GM19238 (cell line): ENCODE measurements around the gene WDPCP.
"Not testable (repeated sequence)": the region's sequence is repeated elsewhere in the genome, so short reads cannot be mapped to it uniquely, and the experiment has no call there.

Source experiments
- DNase-seq: peaks from one replicate; pipeline ENCODE4 v3.0.0; 2011; ENCODE audit warnings: low spot score; ENCODE audit not compliant: insufficient read length

Gene WDPCP

DNA sequence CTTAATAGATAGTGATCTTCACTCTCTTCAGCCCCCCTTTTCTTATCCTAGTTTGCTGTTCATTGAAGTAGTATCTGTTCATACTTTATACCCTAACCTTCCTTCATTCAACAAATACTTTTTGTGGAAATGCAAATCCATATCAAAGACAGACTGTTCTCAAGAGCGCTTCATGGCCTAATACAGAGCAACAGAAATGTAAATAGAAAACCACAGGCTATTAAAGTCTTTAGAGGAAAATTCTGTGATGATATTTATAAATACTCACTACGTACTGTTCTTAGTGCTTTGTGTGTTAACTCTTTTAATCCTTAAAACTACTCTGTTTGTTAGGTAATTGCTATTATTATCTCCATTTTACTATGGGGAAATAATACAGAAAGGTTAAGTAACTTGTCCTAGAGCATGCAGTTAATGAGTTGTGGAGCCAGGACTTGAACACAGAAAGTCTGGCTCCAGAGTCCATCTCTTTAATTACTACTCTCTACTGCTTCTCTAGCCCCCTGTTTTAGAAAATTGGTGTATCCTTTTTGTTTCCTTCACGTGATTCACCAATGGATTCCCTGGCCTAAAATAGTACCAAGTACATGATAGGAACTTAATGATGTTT is 3.4 kb upstream of the WDPCP start:
- DNase-seq, result no peak

DNA sequence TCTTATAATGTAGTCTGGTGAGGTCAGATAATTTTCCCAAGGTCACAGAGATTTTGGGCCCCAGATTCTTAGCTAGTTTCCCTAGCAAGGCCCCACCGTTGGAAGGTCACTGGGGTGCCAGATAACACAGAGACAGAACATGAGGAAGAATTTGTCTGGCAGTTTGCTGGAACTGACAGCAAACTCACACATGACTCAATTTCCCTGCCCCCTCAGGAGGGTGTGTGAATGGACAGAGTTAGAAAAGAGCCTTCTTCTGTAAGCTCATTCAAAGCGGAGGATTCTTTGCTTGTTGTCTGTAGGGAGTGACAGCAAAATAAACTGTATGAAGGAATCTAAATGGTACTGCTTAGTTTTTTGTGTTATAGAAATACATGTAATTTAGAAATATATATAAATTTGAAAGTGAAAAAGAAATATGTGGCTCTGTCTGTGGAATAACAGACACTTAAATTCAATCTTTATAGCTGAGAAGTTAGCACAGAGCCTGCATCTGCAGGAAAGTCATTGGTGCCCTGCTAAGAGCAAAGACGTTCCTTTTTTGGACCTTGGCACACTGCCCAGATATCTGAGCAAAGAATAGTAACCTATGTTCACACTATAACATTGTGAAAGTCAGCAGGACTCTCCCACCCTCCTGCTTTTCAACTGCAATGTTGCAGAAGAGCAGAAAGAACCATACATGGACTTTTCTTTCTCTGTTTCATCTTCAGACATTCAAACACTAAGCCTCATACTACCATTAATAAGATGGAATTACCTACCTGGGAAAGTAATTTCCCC is 2.5 kb upstream of the WDPCP start:
- DNase-seq, result no peak

DNA sequence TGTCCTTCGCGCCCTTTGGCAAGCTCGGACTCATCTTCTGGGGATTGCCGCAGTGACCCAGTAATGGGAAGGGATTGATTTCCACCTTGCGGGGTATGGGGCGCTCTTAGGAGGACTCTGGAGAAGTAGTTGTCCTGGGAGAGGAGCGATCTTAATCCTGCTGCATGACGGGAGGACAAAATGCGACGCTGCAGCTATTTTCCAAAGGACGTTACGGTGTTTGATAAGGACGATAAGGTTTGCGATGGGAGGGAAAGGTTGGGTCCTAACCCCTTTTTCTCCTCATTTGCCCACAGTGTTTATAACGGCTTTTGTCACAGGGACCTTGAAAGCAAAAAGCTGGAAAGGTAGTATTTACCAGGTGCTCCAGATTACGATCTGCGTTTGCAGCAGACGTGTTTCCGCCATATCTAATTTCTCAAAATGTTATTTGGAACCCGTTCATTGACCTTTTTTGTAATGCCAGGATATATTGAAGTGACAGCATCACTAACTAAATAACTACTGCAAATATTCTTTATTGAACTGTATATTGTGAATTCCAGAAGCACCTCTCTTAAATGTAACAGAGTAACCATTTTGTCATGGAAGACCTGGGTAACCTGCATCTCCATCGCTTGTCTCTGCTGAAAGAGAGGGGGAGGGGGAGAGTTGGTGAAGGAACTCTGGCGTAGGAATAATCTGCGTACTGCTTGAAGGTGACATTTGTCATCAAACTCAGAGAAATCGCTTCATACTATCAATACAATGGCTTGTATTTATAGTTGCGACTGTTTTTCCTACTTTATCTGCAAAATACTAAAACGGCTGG is 1.1 kb upstream of the WDPCP start:
- DNase-seq, result no peak

DNA sequence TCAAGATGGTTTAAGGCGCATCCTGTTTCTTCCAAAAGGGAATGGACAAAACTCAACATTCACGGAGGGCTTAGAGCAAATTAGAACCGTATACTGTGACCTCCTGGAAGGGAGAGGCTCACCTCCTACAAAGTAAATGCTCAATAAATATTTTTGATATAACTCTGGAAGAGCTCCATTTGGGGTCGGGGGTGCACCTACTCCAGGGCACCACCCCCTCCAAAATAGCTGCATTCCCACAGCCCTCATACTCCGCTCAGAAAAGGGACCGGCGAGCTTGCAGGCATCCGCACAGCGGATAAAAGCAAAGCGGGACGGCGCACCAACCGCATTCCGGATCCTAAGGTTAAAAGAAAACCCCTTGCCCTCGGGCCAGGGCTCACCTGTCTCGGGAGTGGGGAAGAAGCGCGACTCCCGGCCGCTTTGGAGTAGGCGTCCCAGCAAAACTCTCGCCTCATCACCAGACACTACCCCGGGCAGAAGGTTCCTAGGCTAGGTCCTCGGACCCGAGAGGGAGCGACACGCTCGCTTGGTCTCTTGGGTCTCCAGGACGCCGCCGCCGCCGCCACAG is 378 bp downstream of the WDPCP start:
- DNase-seq, result no peak

DNA sequence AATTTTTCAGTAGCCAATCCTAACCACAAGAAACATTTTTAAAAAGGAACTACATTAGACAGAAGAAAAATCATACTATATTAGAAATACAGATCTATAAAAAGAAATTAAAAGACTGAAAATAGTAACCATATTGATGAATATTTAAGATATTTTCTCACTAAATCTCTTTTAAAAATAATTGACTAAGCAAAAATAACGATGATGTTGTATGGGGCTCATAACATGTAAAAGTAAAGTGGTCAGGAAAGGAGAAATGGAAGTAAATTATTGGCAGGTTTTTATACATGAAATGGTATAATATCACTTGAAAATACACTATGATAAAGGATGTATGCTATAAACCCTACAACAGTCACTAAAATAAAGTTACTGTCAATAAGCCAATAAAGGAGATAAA is 5.4 kb downstream of the WDPCP start:
- DNase-seq, result no peak

DNA sequence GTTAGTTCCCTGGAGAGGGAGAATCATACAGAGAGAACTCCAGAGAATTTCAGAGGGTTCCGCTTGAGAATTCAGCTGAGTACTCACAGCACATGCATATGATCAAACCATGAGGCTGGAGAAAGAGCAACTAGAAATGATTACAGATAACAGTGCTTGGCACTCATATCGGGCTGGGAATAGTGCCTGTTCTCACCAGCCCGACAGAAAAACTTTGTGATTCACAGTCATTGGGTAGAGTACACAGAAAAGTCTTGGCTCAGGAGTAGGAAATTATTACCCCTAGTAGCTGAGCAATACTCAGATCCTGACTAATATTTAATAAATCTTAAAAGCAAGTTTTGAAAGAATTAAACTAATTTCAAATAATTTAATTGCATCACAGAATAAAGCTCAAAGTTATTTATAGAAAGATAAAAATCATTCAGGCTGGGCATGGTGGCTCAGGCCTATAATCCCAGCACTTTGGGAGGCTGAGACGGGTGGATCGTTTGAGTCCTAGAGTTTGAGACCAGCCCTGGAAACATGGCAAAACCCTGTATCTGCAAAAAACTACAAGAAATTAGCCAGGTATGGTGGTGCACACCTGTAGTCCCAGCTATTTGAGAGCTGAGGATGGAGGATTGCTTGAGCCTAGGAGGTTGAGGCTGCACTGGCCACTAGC is 6.8 kb downstream of the WDPCP start:
- no peak for DNase-seq

DNA sequence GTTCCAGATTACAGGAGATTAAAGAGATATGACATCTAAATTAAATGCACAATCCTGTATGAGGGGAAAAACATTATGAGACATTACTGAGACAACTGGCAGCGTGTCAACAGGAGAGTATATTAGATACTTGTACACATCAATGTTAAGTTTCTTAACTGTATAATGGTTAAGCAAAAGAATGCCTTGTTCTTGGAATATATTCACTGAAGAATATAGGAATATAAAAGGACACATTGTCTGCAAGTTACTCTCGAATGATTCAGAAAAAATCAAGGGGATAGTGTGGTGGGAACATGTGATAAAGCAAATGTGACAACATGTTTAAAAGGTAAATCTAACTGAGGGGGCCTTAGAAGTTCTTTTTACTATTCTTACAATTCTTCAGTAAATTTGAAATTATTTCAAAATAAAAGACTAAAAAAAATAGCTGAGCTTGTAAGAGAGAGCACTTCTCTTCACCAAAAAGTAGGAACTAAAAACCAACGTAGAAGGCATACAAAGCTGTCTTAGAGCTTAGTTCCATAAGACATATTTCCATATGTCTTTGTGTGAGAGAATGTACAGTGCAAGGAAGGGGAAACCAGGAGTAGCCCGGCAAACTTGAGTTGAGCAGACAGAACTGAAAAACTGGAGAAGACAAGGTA is 7.5 kb downstream of the WDPCP start:
- DNase-seq, result no peak

DNA sequence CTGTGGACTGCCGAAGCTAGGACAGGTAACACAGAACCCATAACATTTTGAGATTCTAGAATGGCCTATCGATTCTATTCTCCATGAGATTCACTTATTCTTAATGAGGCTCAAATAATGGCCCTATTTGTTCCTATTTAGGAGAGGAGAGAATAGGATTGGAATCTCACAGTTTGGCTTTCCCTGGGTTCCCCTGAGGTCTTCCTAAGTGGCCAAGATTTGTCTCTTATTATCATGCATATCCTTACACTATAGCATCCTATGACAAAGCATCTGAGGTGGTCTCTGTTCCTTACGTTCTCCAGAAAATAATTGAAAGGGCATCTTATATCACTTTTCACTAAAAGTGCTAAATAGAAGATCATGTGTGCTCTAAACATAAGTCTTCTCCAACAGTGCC is 9.5 kb downstream of the WDPCP start:
- DNase-seq, result no peak

DNA sequence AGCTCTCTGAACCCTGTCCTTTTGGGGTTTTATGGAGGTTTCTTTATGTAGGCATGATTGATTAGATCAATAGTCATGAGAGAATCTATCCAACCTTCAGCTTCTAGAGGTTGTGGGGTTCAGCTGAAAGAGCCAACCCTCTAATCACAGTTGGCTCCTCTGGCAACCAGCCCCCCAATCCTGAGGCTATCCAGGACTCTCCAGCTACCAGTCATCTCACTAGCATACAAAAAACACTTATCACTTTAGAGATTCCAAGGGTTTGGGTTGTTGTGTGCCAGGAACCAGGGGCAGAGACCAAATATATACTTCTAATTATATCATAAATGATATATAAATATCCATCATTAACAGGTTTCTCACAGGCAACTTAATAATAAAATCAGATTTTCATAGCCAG is 11.7 kb downstream of the WDPCP start:
- DNase-seq, result no peak

DNA sequence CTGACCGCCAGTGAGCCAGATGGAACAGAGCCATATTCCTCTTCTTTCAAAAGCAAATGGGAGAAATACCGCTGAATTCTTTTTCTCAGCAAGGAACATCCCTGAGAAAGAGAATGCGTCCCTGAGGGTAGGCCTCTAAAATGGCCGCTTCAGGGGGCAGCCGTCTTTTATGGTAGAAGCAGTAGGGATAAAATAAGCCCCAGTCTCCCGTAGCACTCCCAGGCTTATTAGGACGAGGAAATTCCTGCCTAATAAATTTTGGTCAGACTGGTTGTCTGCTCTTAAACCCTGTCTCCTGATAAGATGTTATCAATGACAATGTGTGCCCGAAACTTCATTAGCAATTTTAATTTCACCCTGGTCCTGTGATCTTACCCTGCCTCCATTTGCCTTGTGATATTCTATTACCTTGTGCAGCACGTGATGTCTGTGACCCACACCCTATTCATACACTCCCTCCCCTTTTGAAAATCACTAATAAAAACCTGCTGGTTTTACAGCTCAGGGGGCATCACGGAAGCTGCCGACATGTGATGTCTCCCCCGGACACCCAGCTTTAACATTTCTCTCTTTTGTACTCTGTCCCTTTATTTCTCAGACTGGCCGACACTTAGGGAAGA is 14.4 kb downstream of the WDPCP start:
- DNase-seq, result not testable (repeated sequence)

DNA sequence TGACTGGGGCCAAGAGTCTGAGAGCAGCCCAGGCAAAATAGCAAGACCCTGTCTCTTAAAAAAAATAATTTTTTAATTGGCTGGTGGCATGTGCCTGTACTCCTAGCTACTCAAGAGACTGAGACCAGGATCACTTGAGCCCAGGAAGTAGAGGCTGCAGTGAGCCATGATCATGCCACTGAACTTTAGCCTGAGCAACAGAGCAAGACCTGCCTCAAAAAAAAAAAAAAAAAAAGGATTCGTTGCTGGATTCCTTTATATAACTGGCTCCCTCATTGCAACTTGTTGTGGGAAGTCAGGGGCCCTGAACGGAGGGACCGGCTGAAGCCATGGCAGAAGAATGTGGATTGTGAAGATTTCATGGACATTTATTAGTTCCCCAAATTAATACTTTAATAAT is 15.3 kb downstream of the WDPCP start:
- not testable (repeated sequence) for DNase-seq

DNA sequence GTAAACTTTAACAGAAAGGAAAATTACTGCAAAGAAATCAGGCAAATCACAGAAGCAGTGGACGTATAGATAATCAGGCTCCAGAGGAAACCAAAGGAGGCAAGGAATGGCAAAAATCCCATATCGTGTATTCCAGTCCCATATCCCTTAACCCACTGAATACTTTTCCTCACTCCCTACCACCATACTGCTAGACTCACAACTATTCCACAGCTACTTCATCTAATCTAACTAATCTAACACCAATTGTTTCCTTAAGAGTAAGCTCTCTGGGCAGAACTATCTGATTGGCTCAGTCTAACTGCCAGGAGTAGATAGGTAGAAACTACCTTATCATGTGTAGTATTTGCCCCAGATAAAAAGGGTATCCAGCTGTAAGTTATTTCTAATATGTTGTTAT is 16.3 kb downstream of the WDPCP start:
- DNase-seq, result no peak

DNA sequence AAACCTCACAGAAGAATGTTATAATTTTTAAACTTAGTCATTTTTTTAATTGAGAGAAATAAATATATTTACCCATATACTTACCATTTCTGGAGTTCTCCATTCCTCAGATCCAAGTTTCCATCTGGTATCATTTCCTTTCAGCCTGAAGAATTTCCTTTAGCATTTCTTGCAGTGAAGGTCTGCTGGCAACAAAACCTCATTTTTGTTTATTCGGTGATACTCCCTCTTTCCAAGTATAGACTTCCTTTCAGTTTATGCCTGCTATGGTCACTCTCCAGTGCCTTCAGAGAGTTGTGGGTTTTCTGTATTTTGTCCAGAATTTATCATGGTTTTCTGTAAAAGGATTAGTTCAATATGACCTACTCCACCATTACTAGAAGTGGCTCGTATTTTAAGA is 17.0 kb downstream of the WDPCP start:
- DNase-seq, result no peak

DNA sequence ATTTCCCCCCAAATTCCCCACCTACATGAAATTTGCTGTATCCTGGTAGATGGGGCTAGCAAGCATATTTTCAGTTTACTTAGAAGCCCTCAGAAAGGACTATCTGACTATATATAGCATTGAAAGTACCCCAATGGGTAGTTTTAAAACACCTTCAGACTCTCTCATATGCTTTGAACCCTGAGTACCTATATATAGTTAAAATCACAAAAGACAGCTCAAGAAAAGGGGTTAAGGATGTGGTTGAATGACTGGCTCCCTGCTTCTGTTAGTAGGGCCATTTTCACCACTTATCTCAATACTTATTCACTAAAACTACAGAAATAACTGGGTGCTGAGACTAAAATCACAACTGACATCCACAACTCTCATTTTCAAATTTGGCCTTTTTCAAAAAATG is 18.5 kb downstream of the WDPCP start:
- no peak for DNase-seq

DNA sequence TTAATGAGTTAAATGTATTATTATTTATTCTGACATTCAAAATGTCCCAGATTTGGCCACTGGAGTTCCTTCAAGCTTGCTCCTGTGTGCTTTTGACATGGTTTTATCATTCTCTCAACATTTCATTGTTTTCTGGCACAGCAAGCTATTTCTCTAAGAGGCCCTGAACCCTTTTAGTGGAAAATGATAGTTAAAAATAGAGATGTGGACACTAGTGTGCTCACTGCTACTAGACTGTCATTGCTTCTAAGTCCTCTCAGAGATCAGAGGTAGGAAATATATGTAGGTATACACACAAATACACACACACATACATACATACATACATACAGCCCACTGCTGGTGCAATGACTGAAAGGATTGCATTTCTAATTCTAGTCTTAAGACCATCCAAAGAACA is 25.5 kb downstream of the WDPCP start:
- DNase-seq, result no peak

DNA sequence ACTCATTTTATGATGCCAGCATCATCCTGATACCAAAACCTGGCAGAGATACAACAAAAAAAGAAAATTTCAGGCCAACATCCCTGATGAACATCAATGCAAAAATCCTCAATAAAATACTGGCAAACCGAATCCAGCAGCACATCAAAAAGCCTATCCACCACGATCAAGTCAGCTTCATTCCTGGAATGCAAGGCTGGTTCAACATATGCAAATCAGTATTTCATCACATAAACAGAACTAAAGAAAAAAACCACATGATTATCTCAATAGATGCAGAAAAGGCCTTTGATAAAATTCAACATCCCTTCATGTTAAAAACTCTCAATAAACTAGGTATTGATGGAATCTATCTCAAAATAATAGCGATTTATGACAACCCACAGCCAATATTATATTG is 29.4 kb downstream of the WDPCP start:
- not testable (repeated sequence) for DNase-seq

DNA sequence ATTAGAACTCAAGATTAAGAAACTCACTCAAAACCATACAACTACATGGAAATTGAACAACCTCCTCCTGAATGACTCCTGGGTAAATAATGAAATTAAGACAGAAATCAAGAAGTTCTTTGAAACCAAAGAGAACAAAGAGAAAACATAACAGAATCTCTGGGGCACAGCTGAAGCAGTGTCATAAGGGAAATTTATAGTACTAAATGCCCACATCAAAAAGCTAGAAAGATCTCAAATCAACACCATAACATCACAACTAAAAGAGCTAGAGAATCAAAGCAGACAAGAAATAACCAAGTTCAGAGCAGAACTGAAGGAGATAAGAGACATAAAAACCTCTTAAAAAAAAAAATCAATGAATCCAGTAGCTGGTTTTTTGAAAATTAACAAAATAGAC is 30.5 kb downstream of the WDPCP start:
- DNase-seq, result not testable (repeated sequence)

DNA sequence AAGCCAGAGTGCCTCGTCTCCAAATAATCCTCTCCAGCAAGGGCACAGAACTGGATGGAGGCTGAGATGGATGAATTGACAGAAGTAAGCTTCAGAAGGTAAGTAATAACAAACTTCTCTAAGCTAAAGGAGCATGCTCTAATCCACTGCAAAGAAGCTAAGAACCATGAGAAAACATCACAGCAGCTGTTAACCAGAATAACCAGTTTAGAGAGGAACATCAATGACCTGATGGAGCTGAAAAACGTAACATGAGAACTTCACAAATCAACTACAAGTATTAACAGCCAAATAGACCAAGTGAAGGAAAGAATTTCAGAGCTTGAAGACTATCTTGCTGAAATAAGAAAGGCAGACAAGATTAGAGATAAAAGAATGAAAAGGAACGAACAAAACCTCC is 32.3 kb downstream of the WDPCP start:
- DNase-seq, result no peak

DNA sequence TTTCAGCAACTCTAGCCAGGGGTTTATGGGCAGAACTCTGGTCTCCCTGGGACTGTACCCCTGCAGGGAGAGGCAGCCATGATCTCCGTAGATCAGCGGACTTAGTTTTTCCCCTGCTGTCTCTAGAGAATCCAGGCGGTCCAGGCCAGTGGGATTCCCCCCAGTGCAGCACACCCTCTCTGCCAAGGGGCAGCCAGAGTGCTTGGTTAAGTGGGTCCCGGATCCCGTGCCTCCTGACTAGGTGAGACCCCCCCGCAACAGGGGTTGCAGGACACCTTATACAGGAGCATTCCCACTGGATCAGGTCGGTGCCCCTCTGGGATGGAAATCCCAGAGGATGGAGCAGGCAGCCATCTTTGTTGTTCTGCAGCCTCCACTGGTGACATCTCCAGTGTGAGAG is 33.0 kb downstream of the WDPCP start:
- DNase-seq, result no peak

DNA sequence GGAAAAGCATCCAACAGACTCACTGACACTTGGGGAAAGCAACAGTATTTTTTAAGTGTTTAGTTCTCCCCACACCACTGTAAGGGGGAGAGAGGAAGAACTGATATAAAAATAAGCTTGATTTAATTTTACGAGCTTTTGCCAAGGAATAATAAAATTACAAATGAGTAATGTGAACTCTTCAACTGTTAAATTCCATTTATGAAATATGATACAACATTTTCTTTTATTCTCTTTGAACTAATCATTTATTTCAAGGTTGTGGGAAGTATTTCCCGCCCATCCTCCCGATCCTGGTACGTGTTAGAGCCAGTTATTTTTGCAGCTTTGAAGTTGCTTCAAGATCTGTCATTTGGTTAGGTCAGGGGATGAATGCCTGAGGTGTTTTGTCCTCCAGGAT is 35.2 kb downstream of the WDPCP start:
- no peak for DNase-seq

DNA sequence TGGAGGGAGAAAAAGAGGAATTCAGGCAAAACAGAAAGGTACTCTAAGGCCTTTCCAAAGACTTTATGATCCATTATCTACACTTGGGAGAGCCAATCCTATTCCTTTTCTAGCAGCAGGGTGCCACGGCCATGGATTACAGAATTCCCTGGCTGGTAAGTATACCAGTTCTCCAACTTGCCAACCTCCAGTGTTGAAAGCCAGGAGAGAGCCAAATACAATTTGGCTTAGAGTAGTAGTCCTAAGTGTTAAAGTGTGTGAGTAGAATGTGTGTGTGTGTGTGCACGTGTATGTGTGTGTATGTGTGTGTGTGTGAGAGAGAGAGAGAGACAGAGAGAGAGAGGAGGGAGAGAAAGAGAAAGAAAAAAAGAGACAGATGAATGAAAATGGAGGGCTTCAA is 43.3 kb downstream of the WDPCP start:
- DNase-seq, result no peak
